ENCODE data around the gene ZNF407.

Gene ZNF407

DNA sequence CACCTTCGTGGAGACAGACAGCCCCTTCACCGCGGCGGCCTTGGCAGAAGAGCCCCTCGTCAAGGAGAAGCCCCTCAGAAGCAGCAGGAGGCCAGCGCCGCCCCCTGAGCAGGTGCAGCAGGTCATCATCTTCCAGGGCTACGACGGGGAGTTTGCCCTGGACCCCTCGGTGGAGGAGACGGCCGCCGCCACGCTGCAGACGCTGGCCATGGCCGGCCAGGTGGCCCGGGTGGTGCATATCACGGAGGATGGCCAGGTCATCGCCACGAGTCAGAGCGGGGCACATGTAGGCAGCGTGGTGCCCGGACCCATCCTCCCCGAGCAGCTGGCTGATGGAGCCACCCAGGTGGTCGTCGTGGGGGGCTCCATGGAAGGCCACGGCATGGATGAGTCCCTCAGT, 465.5 kb downstream of the ZNF407 start:
- DNase-seq: no peak

DNA sequence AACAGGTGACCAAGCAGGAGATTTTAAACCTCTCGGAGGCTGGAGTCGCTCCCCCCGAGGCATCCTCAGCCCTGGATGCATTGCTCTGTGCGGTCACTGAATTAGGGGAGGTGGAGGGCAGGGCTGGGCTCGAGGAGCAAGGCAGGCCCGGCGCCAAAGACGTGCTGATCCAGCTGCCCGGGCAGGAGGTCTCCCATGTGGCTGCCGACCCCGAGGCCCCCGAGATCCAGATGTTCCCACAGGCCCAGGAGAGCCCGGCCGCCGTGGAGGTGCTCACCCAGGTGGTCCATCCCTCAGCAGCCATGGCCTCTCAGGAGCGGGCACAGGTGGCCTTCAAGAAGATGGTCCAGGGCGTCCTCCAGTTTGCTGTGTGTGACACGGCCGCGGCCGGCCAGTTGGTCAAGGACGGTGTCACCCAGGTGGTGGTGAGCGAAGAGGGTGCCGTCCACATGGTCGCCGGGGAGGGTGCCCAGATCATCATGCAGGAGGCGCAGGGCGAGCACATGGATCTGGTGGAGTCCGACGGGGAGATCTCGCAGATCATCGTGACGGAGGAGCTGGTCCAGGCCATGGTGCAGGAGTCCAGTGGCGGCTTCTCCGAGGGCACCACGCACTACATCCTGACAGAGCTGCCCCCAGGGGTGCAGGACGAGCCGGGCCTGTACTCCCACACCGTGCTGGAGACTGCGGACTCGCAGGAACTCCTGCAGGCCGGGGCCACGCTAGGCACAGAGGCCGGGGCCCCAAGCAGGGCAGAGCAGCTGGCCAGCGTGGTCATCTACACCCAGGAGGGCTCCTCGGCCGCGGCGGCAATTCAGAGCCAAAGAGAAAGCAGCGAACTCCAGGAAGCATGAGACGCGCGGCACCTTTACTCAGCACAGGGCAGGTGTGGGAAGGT, 466.2 kb downstream of the ZNF407 start:
- no peak for DNase-seq

DNA sequence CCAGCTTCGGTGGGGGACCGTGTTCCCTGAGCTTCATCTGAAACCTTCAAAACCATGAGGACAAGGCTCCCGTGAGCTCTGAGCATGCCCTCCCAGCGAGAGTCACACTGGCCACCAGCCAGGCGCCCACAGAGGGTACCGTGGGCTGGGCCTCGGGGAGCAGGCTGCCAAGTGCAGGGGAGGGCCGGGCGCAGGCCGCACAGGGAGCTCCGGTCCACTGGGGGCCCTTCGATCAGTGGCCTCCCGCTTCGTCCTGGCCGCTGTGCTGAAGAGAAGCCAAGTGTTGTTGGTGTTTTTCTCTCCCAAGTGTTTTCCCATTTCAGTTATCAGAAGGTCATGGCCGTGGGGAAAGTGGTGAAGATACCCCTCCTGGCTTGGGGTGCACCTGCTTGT, 466.8 kb downstream of the ZNF407 start:
- no peak for DNase-seq

DNA sequence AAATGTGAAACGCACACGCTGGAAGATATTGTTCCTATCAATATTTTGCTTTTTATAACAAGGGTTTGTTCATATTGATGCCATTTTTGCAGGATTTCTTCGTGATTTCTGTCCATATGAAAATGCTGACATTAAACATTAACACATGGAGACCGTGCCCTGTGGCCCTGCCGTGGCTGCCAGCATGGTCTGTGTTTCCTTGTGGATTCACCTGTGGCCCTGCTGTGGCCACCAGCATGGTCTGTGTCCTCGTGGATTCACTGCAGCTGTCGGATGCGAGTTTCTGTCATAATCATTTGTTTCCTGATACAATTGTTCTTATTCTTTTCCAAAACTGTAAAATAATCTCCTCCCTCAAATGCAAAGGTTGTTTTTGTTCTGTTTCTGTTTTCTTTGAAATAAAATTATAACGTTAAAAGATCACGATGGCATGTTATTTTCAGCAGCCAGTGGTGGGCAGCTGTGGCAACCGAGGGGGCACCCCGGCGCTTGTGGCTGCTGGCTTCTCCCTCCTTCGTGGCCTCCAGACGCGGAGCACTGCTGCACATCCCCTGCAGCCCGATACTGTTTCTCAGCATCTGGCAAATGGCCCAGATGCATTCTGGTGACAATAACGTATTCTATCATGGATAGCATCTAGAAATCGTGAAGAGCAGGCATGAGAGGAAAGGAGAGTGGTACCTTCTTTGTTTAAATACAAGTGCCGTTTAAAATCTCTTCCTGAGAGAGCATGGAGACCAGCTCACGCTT, 467.8 kb downstream of the ZNF407 start:
- no peak for DNase-seq

DNA sequence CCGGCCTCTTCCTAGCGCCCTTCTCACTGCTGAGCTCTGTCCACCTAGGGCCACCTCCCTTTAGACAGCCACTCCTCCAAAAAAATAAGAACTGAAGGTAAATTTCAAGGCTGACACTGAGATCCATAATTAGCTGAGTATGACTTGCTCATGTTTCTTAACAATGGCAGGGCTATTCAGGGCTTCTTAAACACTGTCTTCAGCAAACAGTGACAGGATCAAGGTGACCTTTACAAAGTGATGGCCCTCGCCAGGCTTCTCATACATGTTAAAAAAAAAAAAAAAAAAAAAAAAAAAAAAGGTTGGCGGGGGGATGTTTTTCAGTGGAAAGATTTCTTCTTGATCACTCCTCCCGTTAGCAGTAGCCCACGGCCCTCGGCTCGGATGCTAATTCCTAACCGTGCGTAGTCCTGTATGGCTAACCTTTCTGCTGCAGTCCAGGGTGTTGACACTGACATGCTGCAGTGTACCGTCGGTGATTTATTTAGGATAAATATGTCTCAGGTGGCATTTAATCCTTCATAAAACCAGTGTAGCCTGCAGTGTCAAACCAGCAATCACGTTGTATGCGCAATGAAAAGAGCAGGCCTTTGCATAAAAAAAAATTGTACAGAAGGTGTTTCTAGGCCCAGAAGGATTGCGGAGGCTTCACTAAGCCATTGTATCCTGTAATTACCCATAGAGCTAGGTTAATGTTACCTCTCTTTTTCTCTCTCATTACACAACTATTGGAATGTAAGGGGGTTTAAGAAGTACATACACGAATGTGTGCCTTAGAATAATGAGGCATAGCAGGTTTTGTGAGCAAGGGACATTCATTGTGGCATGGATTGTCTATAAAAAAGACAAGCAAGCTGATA, 468.6 kb downstream of the ZNF407 start:
- DNase-seq: no peak

DNA sequence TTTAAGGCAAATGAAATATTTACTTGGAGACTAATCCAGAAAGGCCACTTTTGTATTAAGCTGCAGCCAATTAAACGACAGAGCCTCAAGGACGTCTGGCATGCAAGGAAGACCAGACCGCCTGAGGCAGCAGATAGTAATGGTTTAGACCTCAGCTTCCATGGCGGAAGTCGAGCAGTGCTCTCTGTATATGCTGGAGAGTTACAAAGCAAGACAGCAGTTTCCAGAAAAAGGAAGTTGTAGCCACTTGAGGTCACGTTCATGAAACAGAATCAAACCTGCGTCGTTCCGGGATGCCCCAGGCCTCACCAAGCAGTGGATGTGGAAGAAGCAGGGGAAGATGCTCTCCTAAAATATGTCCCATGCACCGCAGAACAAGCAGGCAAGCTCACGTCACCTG, 469.3 kb downstream of the ZNF407 start:
- no peak for DNase-seq

DNA sequence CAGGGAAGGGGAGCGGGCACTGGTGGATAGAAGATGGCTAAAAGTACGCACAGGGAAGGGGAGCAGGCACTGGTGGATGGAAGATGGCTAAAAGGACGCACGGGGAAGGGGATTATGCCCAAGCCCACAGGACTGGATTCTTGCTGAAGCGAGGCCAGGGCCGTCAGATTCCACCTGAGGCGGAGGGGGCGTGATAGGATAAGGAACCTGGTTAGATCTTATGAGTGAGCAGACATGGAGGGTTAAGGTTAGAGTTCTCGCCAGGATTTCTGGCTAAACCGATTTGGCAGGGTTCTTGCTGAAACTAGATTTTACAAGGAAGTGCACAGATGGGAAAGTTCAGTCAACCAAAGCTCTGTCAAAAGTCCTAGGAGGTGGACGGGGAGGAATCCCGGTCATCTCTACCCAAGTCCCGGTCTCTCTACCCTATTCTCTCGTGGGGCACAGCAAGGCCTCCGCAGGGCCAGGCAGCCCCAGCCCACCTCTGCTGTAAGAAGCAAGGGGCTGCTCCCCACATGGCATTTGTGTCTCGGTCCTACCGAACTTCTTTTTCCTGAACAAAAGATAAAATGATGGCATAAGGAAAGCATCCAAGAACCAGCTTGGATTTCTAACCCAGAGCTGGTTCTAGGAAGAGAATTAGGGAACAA, 470.5 kb downstream of the ZNF407 start:
- no peak for DNase-seq

DNA sequence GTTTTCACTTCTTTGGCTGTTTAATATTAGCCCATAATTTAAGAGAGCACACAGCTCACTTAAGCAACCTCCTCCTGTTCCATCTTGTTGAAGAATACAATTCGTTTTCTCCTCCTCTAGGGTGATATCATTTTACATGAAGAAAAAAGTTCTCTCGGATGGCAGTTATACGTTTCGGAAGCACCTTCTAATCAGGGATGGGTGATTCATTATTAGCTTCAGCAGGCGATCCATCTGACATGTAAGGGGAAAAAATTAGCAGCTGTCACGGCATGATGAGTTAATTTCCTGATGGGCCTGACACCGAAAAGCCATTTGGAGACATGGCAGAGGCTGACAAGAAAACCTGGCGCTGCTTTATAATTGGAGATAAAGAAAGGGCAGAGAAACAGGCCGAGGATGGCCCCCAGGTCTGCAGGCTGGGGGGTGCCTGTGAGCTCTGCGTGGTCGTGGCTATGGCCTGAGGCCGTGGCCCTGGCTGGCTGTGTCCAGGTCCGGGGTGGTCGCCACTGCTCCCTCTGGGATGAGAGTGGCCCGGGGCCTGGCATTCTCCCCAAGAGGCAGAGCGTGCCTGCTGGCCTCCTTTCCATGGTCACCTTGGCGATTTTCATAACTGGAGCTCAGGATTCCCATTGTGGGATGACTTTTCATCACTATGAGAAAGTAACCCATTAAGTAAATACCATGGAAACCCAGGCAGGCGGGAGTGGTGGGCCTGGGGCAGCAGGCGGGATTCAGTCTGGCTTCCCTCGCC, 471.2 kb downstream of the ZNF407 start:
- no peak for DNase-seq

DNA sequence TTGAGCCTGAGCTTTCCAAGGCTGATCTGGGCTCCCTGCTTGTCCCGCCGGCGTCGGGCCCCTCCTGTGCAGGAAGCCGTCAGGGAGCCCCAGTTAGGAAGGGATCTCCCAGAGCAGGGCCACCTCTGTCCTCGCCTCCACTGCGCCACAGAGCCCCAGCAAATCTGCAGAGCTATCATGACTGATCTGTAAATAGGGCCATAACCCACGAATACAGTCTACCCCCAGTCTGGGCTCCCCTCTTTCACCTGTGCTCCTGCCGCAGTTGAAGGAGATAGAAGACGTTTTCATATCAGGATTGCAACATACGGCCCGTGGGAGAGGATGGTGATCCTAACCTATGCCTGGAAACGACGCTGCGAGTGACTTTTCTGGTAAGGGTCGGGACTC, 472.6 kb downstream of the ZNF407 start:
- no peak for DNase-seq

DNA sequence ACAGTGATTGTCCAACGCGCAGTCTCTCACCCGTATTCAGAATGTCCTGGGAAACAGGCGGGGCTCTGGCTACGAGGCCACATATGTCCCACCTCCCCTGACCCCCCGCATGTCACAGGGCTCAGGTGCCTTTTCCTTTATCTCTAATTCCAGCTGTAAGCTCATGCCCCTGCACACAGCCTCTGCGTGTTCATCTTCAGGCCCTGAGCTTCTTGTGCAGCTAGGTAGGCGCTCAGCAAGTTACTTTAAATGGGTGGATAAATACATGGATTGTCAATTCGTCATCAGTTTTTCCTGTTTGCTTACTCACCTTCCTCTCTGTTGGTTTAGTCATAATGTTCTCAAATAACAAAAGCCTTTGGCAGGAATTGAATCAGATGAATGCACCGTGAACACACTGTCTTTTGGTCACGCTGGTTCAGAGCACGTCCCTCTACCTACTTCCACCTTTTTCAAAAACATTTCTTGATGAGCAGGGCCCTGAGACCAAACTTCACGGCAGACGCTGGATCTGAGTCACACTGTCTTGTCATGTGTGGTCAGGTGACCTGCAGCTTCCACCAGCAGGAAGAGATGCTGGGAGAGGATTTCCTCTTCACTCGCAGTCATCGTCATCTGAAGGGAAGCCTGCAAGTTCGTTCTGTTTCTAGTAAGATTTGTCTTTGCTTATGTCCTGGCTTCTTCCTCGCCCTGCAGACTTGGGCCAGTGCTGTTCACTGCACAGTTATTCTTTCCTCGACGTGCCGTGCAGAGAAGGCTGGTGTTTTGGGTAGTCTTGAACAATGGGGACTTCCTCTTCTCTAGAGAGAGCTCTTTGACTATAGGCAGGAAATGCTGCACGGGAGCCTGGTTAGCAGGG, 473.2 kb downstream of the ZNF407 start:
- DNase-seq: peak; percentile 4

DNA sequence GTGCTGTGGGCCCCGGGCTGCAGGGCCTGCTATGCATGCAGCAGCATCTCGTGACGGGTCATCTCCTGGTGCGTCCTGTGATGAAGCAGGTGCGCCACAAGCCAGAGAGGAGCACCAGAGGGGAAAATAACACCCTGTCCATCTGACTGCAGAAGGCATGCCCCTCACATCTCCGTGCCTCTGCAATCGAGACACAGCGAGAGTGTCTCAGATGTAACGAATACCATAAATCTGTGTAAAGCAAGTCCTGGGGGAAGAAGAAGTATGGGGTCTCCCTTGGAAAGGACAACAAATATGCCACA, 473.8 kb downstream of the ZNF407 start:
- no peak for DNase-seq

DNA sequence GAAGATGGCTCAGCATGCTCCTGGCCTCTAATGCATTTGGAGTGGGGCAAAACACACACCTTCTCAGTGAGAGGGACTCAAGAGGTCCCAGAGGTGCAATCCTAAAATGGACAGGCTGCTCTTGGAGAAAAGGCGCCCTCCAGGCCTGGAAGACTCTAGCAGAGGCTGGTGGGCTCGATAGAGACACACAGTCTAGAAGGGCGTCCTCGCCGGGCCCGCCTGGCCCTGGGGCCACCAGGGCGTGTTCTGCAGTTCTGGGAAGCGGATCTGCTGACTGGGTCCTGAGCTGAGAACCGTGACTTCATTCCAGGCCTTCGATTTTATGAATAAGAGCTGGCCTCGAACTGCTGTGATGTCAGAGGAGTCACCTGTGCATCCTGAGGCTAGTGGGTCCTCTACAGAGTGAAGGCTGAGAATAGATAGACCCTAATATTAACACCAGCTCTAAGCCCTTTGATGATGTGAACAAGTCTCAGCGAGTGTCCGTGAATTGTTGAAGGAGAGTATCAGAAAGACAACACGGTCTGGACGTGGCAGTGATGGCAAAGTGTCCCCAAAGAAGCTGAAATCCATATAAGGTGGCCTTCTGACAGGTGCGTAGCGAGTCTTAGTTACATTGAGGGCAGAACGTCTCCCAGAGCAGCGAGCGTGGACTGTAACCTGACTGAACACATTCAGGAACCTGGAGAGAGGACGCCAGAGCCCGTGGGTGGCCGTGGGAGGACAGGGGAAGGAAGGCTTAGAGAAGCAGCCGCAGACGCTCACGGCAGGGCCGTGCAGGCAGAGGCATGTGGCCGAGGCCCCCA, 474.4 kb downstream of the ZNF407 start:
- DNase-seq: no peak

DNA sequence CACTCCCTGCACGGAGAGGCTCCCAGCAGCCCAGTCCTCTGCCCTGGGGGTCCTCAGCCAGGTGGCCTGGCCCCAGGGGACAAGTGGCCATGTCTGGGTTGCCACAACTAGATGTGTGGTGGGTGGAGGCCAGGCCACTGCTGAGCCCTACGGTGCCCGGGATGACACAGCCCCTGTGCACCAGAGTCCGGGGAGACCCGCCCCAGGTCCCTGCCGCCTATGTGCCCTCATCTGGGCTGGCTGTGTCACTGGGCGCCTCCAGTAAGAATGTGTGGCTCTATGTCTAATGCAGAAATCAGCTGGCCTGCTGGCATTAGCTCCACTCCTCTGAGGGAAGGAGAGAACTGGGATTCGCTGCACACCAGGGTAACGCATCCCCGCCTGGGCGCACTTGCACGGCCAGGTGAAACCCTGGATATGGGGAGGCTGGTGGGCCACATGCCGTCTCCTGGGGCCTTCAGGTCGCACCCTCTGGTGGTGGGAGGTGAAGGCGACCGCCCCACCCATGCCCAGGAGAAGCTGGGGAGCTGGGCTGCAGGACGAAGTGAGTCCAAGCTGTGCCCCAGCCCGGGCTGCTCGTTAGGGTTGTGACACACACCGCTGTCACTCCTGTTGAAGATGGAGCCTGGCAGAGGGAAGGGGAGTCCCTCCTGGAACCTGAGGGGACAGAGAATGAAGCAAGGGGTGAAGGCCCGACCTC, 475.2 kb downstream of the ZNF407 start:
- DNase-seq: no peak

DNA sequence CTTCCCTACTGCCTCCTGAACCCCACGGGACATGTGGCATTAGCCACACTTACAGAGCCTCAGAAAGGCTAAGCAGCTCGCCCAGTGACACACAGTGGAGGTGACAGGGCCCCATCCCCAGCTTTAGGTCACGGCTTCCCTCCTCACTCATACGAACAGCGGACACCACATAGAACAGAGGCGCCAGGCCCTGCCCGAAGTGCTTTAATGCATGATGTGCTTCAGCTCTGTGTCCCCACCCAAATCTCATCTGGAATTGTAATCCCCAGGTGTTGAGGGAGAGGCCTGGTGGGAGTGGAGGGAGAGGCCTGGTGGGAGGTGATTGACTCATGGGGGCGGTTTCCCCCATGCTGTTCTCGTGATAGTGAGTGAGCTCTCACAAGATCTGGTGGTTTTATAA, 476.0 kb downstream of the ZNF407 start:
- no peak for DNase-seq

DNA sequence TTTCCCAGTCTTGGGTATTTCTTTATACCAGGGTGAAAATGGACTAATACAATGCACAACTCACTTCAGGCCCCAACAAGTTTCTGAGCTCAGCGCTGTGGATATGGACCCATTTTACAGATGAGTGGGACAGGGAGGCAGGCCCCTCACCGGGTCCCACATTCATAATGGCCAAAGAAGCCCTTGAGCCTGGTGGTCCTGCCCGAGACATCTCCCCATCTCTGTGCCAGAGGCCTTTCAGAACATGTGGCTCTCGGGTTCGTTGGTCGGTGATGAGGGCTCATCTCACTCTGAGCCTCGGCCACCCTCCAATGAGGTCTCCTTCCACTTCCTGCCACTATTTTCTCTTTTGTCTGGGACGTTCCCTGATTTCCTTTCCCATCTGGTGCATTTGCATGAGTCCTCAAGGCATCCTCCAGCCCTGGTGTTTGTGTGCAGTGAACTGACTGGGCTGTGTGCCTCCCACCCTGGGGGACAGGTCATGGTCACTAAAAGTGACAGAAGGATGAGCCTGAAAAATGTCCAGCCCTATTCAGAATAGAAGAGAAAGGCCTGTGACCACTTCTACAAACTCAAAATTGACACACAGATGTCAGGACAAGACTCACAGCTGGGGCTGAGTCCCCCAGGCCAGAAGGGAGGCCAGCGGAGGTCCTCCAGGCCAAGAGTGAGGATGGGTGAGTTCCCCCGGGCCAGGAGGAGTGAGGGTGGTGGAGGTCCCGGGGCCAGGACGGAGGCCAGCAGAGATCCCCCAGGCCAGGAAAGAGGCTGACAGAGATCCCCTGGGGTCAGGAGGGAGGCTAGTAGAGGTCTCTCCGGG, 476.7 kb downstream of the ZNF407 start:
- no peak for DNase-seq

DNA sequence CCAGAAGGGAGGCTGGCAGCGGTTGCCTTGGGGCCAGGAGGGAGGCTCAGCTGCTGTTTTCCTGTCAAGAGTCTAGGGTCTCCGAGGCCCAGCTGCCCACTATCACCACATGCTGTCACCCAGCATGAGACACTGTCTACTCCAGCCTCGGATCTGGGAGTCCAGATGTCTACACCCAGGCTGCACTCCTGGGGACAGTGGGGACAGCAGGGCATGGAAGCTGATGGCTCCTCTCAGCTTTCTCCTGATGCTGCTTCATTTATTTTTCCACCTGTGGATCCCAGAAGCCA, 477.3 kb downstream of the ZNF407 start:
- no peak for DNase-seq

DNA sequence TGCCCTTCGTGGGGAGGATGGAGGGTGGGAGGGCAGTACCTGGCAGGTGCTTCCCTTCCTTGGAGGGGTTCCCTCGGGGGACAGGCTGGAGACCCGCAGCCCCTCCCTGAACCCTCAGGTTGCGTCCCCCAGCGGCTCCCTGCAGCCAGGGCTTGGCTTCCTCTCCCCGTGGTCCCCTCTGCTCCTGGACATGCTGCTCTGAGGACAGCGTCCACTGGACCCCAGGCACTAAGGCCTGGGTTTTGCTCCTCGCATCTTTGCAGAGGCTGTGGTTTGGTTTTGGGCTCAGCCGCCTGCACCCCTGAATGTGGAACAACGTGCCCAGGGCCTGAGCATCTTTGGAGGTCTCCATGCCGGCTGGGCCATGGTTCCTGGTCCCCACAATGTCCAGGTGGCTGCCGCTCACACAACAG, 477.8 kb downstream of the ZNF407 start:
- DNase-seq: no peak

DNA sequence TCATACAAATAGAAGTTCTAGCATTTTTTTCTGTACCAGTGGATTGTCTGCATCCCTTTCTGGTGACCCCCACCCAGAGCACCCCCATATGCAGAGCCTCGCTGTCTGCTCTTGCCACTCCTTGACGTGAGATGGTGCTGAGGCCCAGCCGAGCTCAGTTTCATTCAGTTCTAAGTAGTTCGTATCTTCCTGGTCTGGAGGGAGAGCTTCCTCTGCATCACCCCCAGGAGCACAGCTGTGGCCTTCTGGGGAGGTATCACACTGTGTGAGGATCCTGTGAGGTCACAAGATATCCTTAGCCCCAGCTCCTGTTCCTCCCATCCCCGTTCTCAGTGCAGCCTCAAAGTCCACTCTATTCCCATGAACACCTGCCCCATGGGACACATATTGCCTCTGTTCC, 478.6 kb downstream of the ZNF407 start:
- DNase-seq: no peak

DNA sequence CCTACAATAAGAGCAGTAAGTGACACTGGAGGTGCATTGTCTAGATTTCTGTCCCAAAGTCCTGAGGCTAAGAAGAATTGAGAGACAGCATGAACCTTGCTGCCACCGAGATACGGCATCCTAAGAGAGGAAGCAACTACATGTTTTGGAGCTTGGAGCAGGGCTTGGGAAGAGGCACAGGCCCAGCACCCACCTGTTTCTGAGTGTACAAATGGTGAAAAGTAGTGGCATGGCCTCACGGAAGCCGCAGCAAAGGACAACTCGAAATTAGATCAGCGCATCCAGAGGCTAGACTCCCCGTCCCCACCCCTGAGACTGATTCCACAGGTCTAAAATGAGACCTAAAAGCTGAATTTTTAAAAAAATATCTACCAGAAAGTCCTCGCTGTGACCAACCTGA, 483.8 kb downstream of the ZNF407 start:
- no peak for DNase-seq
